H1 (cell line): ENCODE measurements around the gene TNFAIP2. TPM values are rescaled to one million over a fixed set of nuclear protein-coding genes. Genes with fewer than 3 reads are reported as not detected.

Experiments used
- CTCF ChIA-PET: fragments of 300-600 bp; sonication (Branson Sonifier 250); formaldehyde crosslinking; loops from one replicate; lab custom pipeline; 2021; ENCODE audit not compliant: partially characterized antibody; lab: Charles Lee
- POLR2A ChIA-PET: fragments of 300-600 bp; sonication (Branson Sonifier 250); formaldehyde crosslinking; loops from one replicate; lab custom pipeline; 2021; ENCODE audit warnings: inconsistent platforms; ENCODE audit not compliant: partially characterized antibody; lab: Charles Lee
- DNase-seq, 2 experiments: peaks; one replicate each; pipeline versions ENCODE4 v3.0.0 to v3.0.0-alpha.2; 2010 to 2022; ENCODE audit warnings: low spot score in 2 of 2, low read depth in 1 of 2, mixed read lengths in 1 of 2
- FAIRE-seq: peaks from 2 replicates; lab custom pipeline; 2011; peaks lifted over from hg19 to GRCh38; lab: Jason Lieb, UNC
- H2AFZ ChIP-seq: 2 replicates; pipeline ENCODE4 v1.8.1; 2012; ENCODE audit warnings: low read length, inconsistent platforms
- H2AK5ac ChIP-seq: 2 replicates; pipeline ENCODE4 v1.6.1; 2013; ENCODE audit warnings: low read depth, low read length
- H2BK120ac ChIP-seq: replicated peaks from 2 replicates; pipeline ENCODE3; 2013; ENCODE audit warnings: low read depth, low read length, inconsistent platforms
- H2BK12ac ChIP-seq: 2 replicates; pipeline ENCODE4 v1.6.1; 2013; ENCODE audit warnings: low read depth, low read length
- H2BK15ac ChIP-seq: 2 replicates; pipeline ENCODE4 v1.6.1; 2013; ENCODE audit warnings: low read length
- H2BK20ac ChIP-seq: 2 replicates; pipeline ENCODE4 v1.6.1; 2013; ENCODE audit warnings: low read length
- H2BK5ac ChIP-seq: 2 replicates; pipeline ENCODE4 v1.6.1; 2013; ENCODE audit warnings: low read depth, low read length
- H3K14ac ChIP-seq: 2 replicates; pipeline ENCODE4 v1.6.1; 2013; ENCODE audit warnings: inconsistent platforms; ENCODE audit not compliant: insufficient read length
- H3K18ac ChIP-seq: 2 replicates; pipeline ENCODE4 v1.6.1; 2013; ENCODE audit warnings: low read length; ENCODE audit errors: extremely low read depth
- H3K23ac ChIP-seq: 2 replicates; pipeline ENCODE4 v1.6.1; 2013; ENCODE audit warnings: inconsistent platforms; ENCODE audit not compliant: insufficient read length
- H3K23me2 ChIP-seq: 2 replicates; pipeline ENCODE4 v1.6.1; 2013; ENCODE audit warnings: low read depth, low read length
- H3K27ac ChIP-seq: 2 replicates; pipeline ENCODE4 v1.6.1; 2011; ENCODE audit warnings: low read depth, low read length, inconsistent platforms
- H3K27me3 ChIP-seq, 4 experiments: replicated peaks in 1 of 4; 1 replicate in 1 of 4; 2 replicates in 3 of 4; pipeline versions ENCODE4 v1.6.1 to v1.8.1; 2011 to 2013; ENCODE audit warnings: low read length in 3 of 4, mild to moderate bottlenecking in 3 of 4, inconsistent platforms in 2 of 4, mixed read lengths in 2 of 4, moderate library complexity in 1 of 4; ENCODE audit not compliant: control insufficient read depth in 3 of 4, insufficient read depth in 3 of 4; ENCODE audit errors: extremely low read depth in 1 of 4
- H3K36me3 ChIP-seq, 4 experiments: 2 replicates each; pipeline versions ENCODE4 v1.6.1 to v1.8.1; 2011 to 2013; ENCODE audit warnings: mild to moderate bottlenecking in 4 of 4, low read length in 3 of 4, moderate library complexity in 2 of 4, control low read depth in 1 of 4, inconsistent platforms in 1 of 4; ENCODE audit not compliant: insufficient read depth in 4 of 4, control insufficient read depth in 2 of 4
- H3K4ac ChIP-seq: replicated peaks from 2 replicates; pipeline ENCODE3; 2013; ENCODE audit warnings: low read length, low read depth, mixed read lengths, inconsistent platforms; ENCODE audit not compliant: insufficient read length
- H3K4me1 ChIP-seq, 4 experiments: replicated peaks in 1 of 4; 1 replicate in 1 of 4; 2 replicates in 3 of 4; pipeline versions ENCODE4 v1.6.1 to v1.8.1; 2011 to 2013; ENCODE audit warnings: low read length in 3 of 4, inconsistent platforms in 2 of 4, mixed read lengths in 1 of 4; ENCODE audit not compliant: insufficient read depth in 4 of 4, control insufficient read depth in 3 of 4
- H3K4me2 ChIP-seq, 2 experiments: 2 replicates each; pipeline versions ENCODE4 v1.6.1 to v1.8.1; 2011 to 2013; ENCODE audit warnings: low read depth in 2 of 2, low read length in 2 of 2, control low read depth in 1 of 2, inconsistent platforms in 1 of 2, mild to moderate bottlenecking in 1 of 2; ENCODE audit not compliant: insufficient read depth in 1 of 2
- H3K4me3 ChIP-seq, 4 experiments: fragments of 200-600, 300-600 bp in 1 of 4; sonication (generic), shearing (Covaris generic), sonication (Bioruptor Twin) in 1 of 4; 2 replicates each; pipeline versions ENCODE4 v1.5.1 to v1.8.1; 2011 to 2016; ENCODE audit warnings: low read length in 4 of 4, low read depth in 3 of 4, control low read depth in 2 of 4, inconsistent platforms in 2 of 4, mild to moderate bottlenecking in 2 of 4, mixed read lengths in 1 of 4, moderate library complexity in 1 of 4; ENCODE audit not compliant: insufficient read depth in 2 of 4; ENCODE audit errors: extremely low read depth in 1 of 4
- H3K56ac ChIP-seq: replicated peaks from 2 replicates; pipeline ENCODE3; 2013; ENCODE audit warnings: low read depth, mild to moderate bottlenecking, mixed read lengths, low read length, inconsistent platforms; ENCODE audit not compliant: insufficient read length
- H3K79me1 ChIP-seq: 2 replicates; pipeline ENCODE4 v1.6.1; 2013; ENCODE audit warnings: low read depth, low read length, control low read depth
- H3K79me2 ChIP-seq, 2 experiments: 2 replicates each; pipeline versions ENCODE4 v1.6.1 to v1.8.1; 2012 to 2013; ENCODE audit warnings: low read length in 2 of 2, mild to moderate bottlenecking in 2 of 2, inconsistent platforms in 1 of 2; ENCODE audit not compliant: insufficient read depth in 2 of 2, control insufficient read depth in 1 of 2
- H3K9ac ChIP-seq, 4 experiments: replicated peaks in 1 of 4; 1 replicate in 1 of 4; 2 replicates in 3 of 4; pipeline versions ENCODE4 v1.6.1 to v1.8.1; 2011 to 2013; ENCODE audit warnings: low read depth in 3 of 4, low read length in 3 of 4, control low read depth in 2 of 4, mild to moderate bottlenecking in 2 of 4, moderate library complexity in 2 of 4, inconsistent platforms in 1 of 4; ENCODE audit errors: extremely low read depth in 1 of 4
- H3K9me3 ChIP-seq, 2 experiments: 2 replicates each; pipeline versions ENCODE4 v1.6.1 to v1.8.1; 2012 to 2013; ENCODE audit warnings: mild to moderate bottlenecking in 2 of 2, moderate library complexity in 2 of 2, control low read depth in 1 of 2, inconsistent platforms in 1 of 2, low read depth in 1 of 2, low read length in 1 of 2, mixed read lengths in 1 of 2; ENCODE audit not compliant: insufficient read depth in 2 of 2
- H4K20me1 ChIP-seq, 2 experiments: replicated peaks in 1 of 2; 2 replicates each; pipeline versions ENCODE3 to v1.8.1; 2011 to 2013; ENCODE audit warnings: inconsistent platforms in 2 of 2, low read length in 2 of 2, mild to moderate bottlenecking in 1 of 2; ENCODE audit not compliant: insufficient read depth in 2 of 2, control insufficient read depth in 1 of 2
- H4K5ac ChIP-seq: 2 replicates; pipeline ENCODE4 v1.6.1; 2013; ENCODE audit warnings: low read length, low read depth, mixed read lengths, inconsistent platforms; ENCODE audit not compliant: insufficient read length
- H4K8ac ChIP-seq: 2 replicates; pipeline ENCODE4 v1.8.0; 2013; ENCODE audit warnings: mild to moderate bottlenecking, moderate library complexity, low read length, inconsistent platforms; ENCODE audit not compliant: insufficient read depth; ENCODE audit errors: extremely low read depth
- H4K91ac ChIP-seq: replicated peaks from 2 replicates; pipeline ENCODE3; 2013; ENCODE audit warnings: low read length, mixed read lengths, inconsistent platforms; ENCODE audit not compliant: insufficient read length
- BACH1 ChIP-seq: IDR thresholded peaks from 2 replicates; pipeline ENCODE4 v1.6.1; 2012; ENCODE audit warnings: low read length, improper control_type of control experiment
- BRCA1 ChIP-seq: IDR thresholded peaks from 2 replicates; pipeline ENCODE4 v1.6.1; 2012; ENCODE audit warnings: low read depth, low read length, improper control_type of control experiment
- CHD1 ChIP-seq: IDR thresholded peaks from 2 replicates; pipeline ENCODE4 v1.6.1; 2012; ENCODE audit warnings: low read depth, low read length, improper control_type of control experiment
- EP300 ChIP-seq, 2 experiments: IDR thresholded peaks; 1 replicate in 1 of 2; 2 replicates in 1 of 2; pipeline ENCODE4 v1.6.1; 2011 to 2012; ENCODE audit warnings: low read depth in 2 of 2, low read length in 2 of 2, mild to moderate bottlenecking in 2 of 2, borderline replicate concordance in 1 of 2, inconsistent platforms in 1 of 2, moderate library complexity in 1 of 2
- HDAC2 ChIP-seq, 2 experiments: fragments of 300-600 bp in 1 of 2; sonication (generic) in 1 of 2; IDR thresholded peaks; 2 replicates each; pipeline ENCODE4 v1.6.1; 2011 to 2012; ENCODE audit warnings: low read depth in 2 of 2, low read length in 2 of 2, mild to moderate bottlenecking in 2 of 2, moderate library complexity in 2 of 2, borderline replicate concordance in 1 of 2, inconsistent platforms in 1 of 2
- NANOG ChIP-seq: IDR thresholded peaks from 2 replicates; pipeline ENCODE4 v1.6.1; 2011; ENCODE audit warnings: low read length, low read depth, mild to moderate bottlenecking, inconsistent platforms; ENCODE audit not compliant: insufficient read depth, poor library complexity, severe bottlenecking
- POLR2AphosphoS5 ChIP-seq: IDR thresholded peaks from 2 replicates; pipeline ENCODE4 v1.6.1; 2011; ENCODE audit warnings: low read depth, low read length
- RAD21 ChIP-seq, 2 experiments: IDR thresholded peaks in 1 of 2; conservative IDR thresholded peaks in 1 of 2; 2 replicates each; pipeline ENCODE4 v1.6.1; 2011; ENCODE audit warnings: low read depth in 2 of 2, low read length in 2 of 2, improper control_type of control experiment in 1 of 2, inconsistent platforms in 1 of 2, mild to moderate bottlenecking in 1 of 2, moderate library complexity in 1 of 2
- RBBP5 ChIP-seq: IDR thresholded peaks from 2 replicates; pipeline ENCODE4 v1.7.1; 2012; ENCODE audit warnings: low read depth, mild to moderate bottlenecking, inconsistent platforms, low read length, moderate library complexity, borderline replicate concordance
- RNF2 ChIP-seq: fragments of 200-900, 300-1000 bp; sonication (generic); IDR thresholded peaks from 2 replicates; pipeline ENCODE4 v1.7.1; 2016; ENCODE audit warnings: borderline replicate concordance, low read depth, mild to moderate bottlenecking, antibody characterized with exemption, low read length; ENCODE audit not compliant: poor library complexity, severe bottlenecking; ENCODE audit errors: missing control alignments
- SP1 ChIP-seq: IDR thresholded peaks from 2 replicates; pipeline ENCODE4 v1.6.1; 2011; ENCODE audit warnings: low read depth, low read length
- WGBS, 2 experiments: shearing (Covaris generic) in 1 of 2; methylation state at CpG; one replicate each; pipeline versions ENCODE4 v1.1.6 to v1.1.7; 2013 to 2015; ENCODE audit warnings: low lambda C conversion rate in 2 of 2, mixed read lengths in 2 of 2, inconsistent platforms in 1 of 2, low coverage in 1 of 2, missing lambda C conversion rate in 1 of 2; ENCODE audit not compliant: insufficient replicate concordance in 2 of 2, insufficient coverage in 1 of 2, insufficient read length in 1 of 2; ENCODE audit errors: extremely low coverage in 1 of 2, missing lambda C conversion rate in 1 of 2; 5-methylcytosine and 5-hydroxymethylcytosine counted together
- polyA plus RNA-seq, 7 experiments: library from polyadenylated mRNA; depleted of rRNA in 3 of 7; stranded (reverse) in 5 of 7; unstranded in 2 of 7; fragments of >200 nt in 5 of 7; fragments of 200-250 nt in 2 of 7; gene quantifications; 1 replicate in 5 of 7; 2 replicates in 1 of 7; 4 replicates in 1 of 7; pipeline versions ENCODE4 v1.2.1 to v1.2.3, GENCODE V29; 2011 to 2013; ENCODE audit warnings: missing spikeins in 2 of 7, mixed read lengths in 2 of 7
- total RNA-seq: library from RNA; stranded (reverse); fragmentation: NEBNext Ultra II Directional; extraction: Animal tissue kit (Norgen Biotek cat#: 25700); gene quantifications from 2 replicates; pipeline ENCODE4 v1.2.1, GENCODE V29; 2021

Gene TNFAIP2
- total and polyA plus RNA-seq, 2 of the 8 experiments (the other 6 are each of a cell fraction or from before 2014, with no cell fraction given) = 28.3 to 34.5 TPM

DNA sequence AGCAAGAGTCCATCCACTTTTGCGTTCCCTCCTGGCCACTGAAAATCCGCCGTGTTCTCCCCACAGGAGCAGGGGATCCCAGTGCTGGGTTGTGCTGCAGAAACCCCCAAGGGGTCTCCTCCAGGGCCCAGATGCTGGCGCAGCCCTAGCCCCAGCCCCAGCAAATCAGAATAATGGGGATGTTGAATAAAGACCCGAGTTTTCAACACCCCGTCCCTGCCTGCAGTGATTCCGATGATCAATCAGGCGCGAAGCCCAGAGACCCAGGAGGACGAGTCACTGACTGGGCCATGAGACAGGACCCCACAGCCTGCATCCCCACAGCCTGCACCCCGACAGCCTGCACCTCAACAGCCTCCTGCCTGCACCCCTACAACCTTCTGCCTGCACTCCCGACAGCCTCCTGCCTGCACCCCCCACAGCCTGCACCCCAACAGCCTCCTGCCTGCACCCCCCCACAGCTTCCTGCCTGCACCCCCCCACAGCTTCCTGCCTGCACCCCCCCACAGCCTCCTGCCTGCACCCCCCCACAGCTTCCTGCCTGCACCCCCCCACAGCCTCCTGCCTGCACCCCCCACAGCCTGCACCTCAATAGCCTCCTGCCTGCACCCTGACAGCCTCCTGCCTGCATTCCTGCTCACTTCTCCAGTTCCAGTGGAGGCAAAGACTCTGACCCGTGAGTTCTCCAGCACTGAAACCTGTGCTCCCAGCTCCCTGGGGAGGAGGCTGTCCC is 37.2 kb downstream of the TNFAIP2 start:
- H2BK120ac ChIP-seq = no peak overlapping the region
- no peak overlapping the region for H3K9ac ChIP-seq
- H2BK5ac ChIP-seq = no peak overlapping the region
- H3K23me2 ChIP-seq = no peaks in the 10 kb centered on the region
- no peak overlapping the region for H2AK5ac ChIP-seq
- no peak overlapping the region; the same call in 1 of the 2 replicates for H2BK12ac ChIP-seq
- no peaks in the 10 kb centered on the region for H3K79me2 ChIP-seq
- H4K20me1 ChIP-seq = peaks cover 0 to 1% of the 10 kb centered on the region in 2 experiments
- H3K18ac ChIP-seq = no peak overlapping the region
- POLR2A ChIA-PET = interaction anchor here (0.9 kb wide), 1 partner anchor 32 kb away, joined by 3 read pairs; no protein-coding TSS in a partner anchor
- FAIRE-seq (no peak), DNase-seq (no peak)
- H3K9me3 ChIP-seq = no peaks in the 10 kb centered on the region
- no peak overlapping the region for H3K23ac ChIP-seq
- no peak for TF ChIP-seq RAD21 (IDR thresholded peaks at IDR 0.05 in 1 of 2, conservative IDR thresholded peaks at IDR 0.05 in 1 of 2; ENCODE audit: low read depth in 2 of 2, low read length in 2 of 2)
- TF ChIP-seq CHD1 = no peak
- TF ChIP-seq HDAC2 (IDR thresholded peaks at IDR 0.05; ENCODE audit: borderline replicate concordance in 1 of 2, low read depth in 2 of 2, low read length in 2 of 2) = no peak
- TF ChIP-seq BRCA1 = no peak
- no peak for TF ChIP-seq POLR2AphosphoS5
- TF ChIP-seq RBBP5 = no peak
- no peak for TF ChIP-seq BACH1
- no peak for TF ChIP-seq EP300 (IDR thresholded peaks at IDR 0.05; ENCODE audit: borderline replicate concordance in 1 of 2, low read depth in 2 of 2, low read length in 2 of 2)
- TF ChIP-seq NANOG = no peak
- no peak for TF ChIP-seq SP1
- TF ChIP-seq RNF2 = no peak
- no peaks in the 10 kb centered on the region for H3K36me3 ChIP-seq
- WGBS, 2 experiments = 87% methylated on average over 12 of the region's 13 CpGs; no CpG with 5 or more reads in 1 of the 2 experiments
- H3K14ac ChIP-seq = no peak overlapping the region
- no peak overlapping the region for H4K5ac ChIP-seq
- no peaks in the 10 kb centered on the region for H3K27me3 ChIP-seq
- no peak overlapping the region for H2AFZ ChIP-seq
- no peak overlapping the region for H2BK20ac ChIP-seq
- no peak overlapping the region for H3K4me2 ChIP-seq
- no peak overlapping the region for H3K27ac ChIP-seq
- no peak overlapping the region for H3K56ac ChIP-seq
- H3K79me1 ChIP-seq = no peaks in the 10 kb centered on the region
- H3K4me3 ChIP-seq = no peak overlapping the region
- CTCF ChIA-PET = interaction anchor here (0.9 kb wide), 1 partner anchor 56 kb away, joined by 3 read pairs; no protein-coding TSS in a partner anchor
- no peak overlapping the region for H4K91ac ChIP-seq
- H3K4me1 ChIP-seq = peaks cover 0 to 5% (median 4%) of the 10 kb centered on the region in 4 experiments; a peak in 3 of 7 replicates
- no peak overlapping the region for H3K4ac ChIP-seq
- H4K8ac ChIP-seq = no peak overlapping the region
- no peak overlapping the region for H2BK15ac ChIP-seq
